Measurements from ENCODE around the gene DSG4.

DSG4 gene

GRCh38 chr18:31409276-31409675, 32.7 kb downstream of the DSG4 start:
- no peak for DNase-seq (ENCODE audit: low read depth in 2 of 3, low spot score in 1 of 3)

- no peak for DNase-seq (ENCODE audit: low read depth in 2 of 3, low spot score in 1 of 3)
These were observed 34.3 kb downstream of the DSG4 start for GRCh38 chr18:31410716-31411483.

GRCh38 chr18:31413137-31413536, 36.6 kb downstream of the DSG4 start:
- no peak for DNase-seq (ENCODE audit: low read depth in 2 of 3, low spot score in 1 of 3)

- no peak for DNase-seq (ENCODE audit: low read depth in 2 of 3, low spot score in 1 of 3)
These were observed 41.3 kb downstream of the DSG4 start for GRCh38 chr18:31417850-31418249.

- DNase-seq (ENCODE audit: low read depth in 2 of 3, low spot score in 1 of 3) = no peak
These were observed 42.9 kb downstream of the DSG4 start for GRCh38 chr18:31419457-31419932.

- no peak for DNase-seq (ENCODE audit: low read depth in 2 of 3, low spot score in 1 of 3)
These were observed 43.5 kb downstream of the DSG4 start for GRCh38 chr18:31420032-31420431.

GRCh38 chr18:31420524-31420923, 43.9 kb downstream of the DSG4 start:
- no peak for DNase-seq (ENCODE audit: low read depth in 2 of 3, low spot score in 1 of 3)

- peak in 1 of 3 donors; percentile 2 for DNase-seq (ENCODE audit: low read depth in 2 of 3, low spot score in 1 of 3)
These were observed 47.9 kb downstream of the DSG4 start for GRCh38 chr18:31424383-31424988.

- no peak for DNase-seq (ENCODE audit: low read depth in 2 of 3, low spot score in 1 of 3)
These were observed 49.4 kb downstream of the DSG4 start for GRCh38 chr18:31426021-31426420.

GRCh38 chr18:31426871-31427406, 50.4 kb downstream of the DSG4 start:
- DNase-seq (ENCODE audit: low read depth in 2 of 3, low spot score in 1 of 3) = no peak

GRCh38 chr18:31428211-31428610, 51.6 kb downstream of the DSG4 start:
- DNase-seq (ENCODE audit: low read depth in 2 of 3, low spot score in 1 of 3) = no peak

- DNase-seq (ENCODE audit: low read depth in 2 of 3, low spot score in 1 of 3) = no peak
These were observed 53.0 kb downstream of the DSG4 start for GRCh38 chr18:31429623-31430022.

GRCh38 chr18:31430072-31430471, 53.5 kb downstream of the DSG4 start:
- DNase-seq (ENCODE audit: low read depth in 2 of 3, low spot score in 1 of 3) = no peak

- DNase-seq (ENCODE audit: low read depth in 2 of 3, low spot score in 1 of 3) = no peak
These were observed 54.0 kb downstream of the DSG4 start for GRCh38 chr18:31430554-31430953.

GRCh38 chr18:31432316-31432715, 55.7 kb downstream of the DSG4 start:
- no peak for DNase-seq (ENCODE audit: low read depth in 2 of 3, low spot score in 1 of 3)

- no peak for DNase-seq (ENCODE audit: low read depth in 2 of 3, low spot score in 1 of 3)
These were observed 60.2 kb downstream of the DSG4 start for GRCh38 chr18:31436825-31437224.

GRCh38 chr18:31438402-31438801, 61.8 kb downstream of the DSG4 start:
- DNase-seq (ENCODE audit: low read depth in 2 of 3, low spot score in 1 of 3) = no peak

GRCh38 chr18:31439807-31440325, 63.3 kb downstream of the DSG4 start:
- DNase-seq (ENCODE audit: low read depth in 2 of 3, low spot score in 1 of 3) = no peak

- DNase-seq (ENCODE audit: low read depth in 2 of 3, low spot score in 1 of 3) = no peak
These were observed 64.2 kb downstream of the DSG4 start for GRCh38 chr18:31440787-31441186.

GRCh38 chr18:31441493-31441892, 64.9 kb downstream of the DSG4 start:
- DNase-seq (ENCODE audit: low read depth in 2 of 3, low spot score in 1 of 3) = no peak

- DNase-seq (ENCODE audit: low read depth in 2 of 3, low spot score in 1 of 3) = no peak
These were observed 67.6 kb downstream of the DSG4 start for GRCh38 chr18:31444142-31444541.

- no peak for DNase-seq (ENCODE audit: low read depth in 2 of 3, low spot score in 1 of 3)
These were observed 69.3 kb downstream of the DSG4 start for GRCh38 chr18:31445908-31446307.
